HG03045 (cell line): ENCODE measurements around the gene TMTC1.

Experiments
- ATAC-seq: cut with Tn5 transposase; IDR thresholded peaks from one replicate; pipeline ENCODE4 v1.9.1; 2021; ENCODE audit warnings: mild to moderate bottlenecking, moderate library complexity; ENCODE audit not compliant: unreplicated experiment

Gene TMTC1

GRCh38 chr12:29742646-29743045, 41.1 kb downstream of the TMTC1 start:
- ATAC-seq: no peak

GRCh38 chr12:29741342-29742241, 42.1 kb downstream of the TMTC1 start:
- no peak for ATAC-seq

GRCh38 chr12:29739279-29739991, 44.3 kb downstream of the TMTC1 start:
- ATAC-seq: no peak

GRCh38 chr12:29738365-29738764, 45.4 kb downstream of the TMTC1 start:
- ATAC-seq: no peak

- ATAC-seq: no peak
These were observed 46.1 kb downstream of the TMTC1 start for GRCh38 chr12:29737644-29738043.

GRCh38 chr12:29735604-29736003, 48.1 kb downstream of the TMTC1 start:
- no peak for ATAC-seq

- no peak for ATAC-seq
These were observed 49.0 kb downstream of the TMTC1 start for GRCh38 chr12:29734734-29735133.

- ATAC-seq: no peak
These were observed 49.4 kb downstream of the TMTC1 start for GRCh38 chr12:29734305-29734704.

GRCh38 chr12:29733501-29733900, 50.2 kb downstream of the TMTC1 start:
- no peak for ATAC-seq

GRCh38 chr12:29733060-29733459, 50.7 kb downstream of the TMTC1 start:
- ATAC-seq: no peak

GRCh38 chr12:29732593-29732992, 51.1 kb downstream of the TMTC1 start:
- ATAC-seq: no peak

GRCh38 chr12:29732191-29732590, 51.6 kb downstream of the TMTC1 start:
- ATAC-seq: no peak

GRCh38 chr12:29731591-29731990, 52.2 kb downstream of the TMTC1 start:
- ATAC-seq: no peak

GRCh38 chr12:29730481-29730880, 53.3 kb downstream of the TMTC1 start:
- no peak for ATAC-seq

GRCh38 chr12:29728030-29728429, 55.7 kb downstream of the TMTC1 start:
- ATAC-seq: no peak

GRCh38 chr12:29726741-29727348, 56.9 kb downstream of the TMTC1 start:
- no peak for ATAC-seq

- no peak for ATAC-seq
These were observed 57.4 kb downstream of the TMTC1 start for GRCh38 chr12:29726321-29726692.

GRCh38 chr12:29725587-29726320, 58.0 kb downstream of the TMTC1 start:
- no peak for ATAC-seq

- ATAC-seq: no peak
These were observed 61.6 kb downstream of the TMTC1 start for GRCh38 chr12:29722164-29722563.

GRCh38 chr12:29719381-29719780, 64.4 kb downstream of the TMTC1 start:
- ATAC-seq: no peak

GRCh38 chr12:29717540-29718100, 66.1 kb downstream of the TMTC1 start:
- ATAC-seq: no peak
